ENCODE results near the gene CDH6.

- TF ChIP-seq POLR2A (IDR thresholded peaks at IDR 0.05), result no peak
- TF ChIP-seq CTCF (IDR thresholded peaks at IDR 0.05), result no peak
These were observed 110.2 kb downstream of the CDH6 start for GRCh38 chr5:31303688-31304087.
